T-helper 2 cell treated with Interferon-gamma antibody and Interleukin-4, amounts not matched to agents 5 μg/mL and 100 μg/mL, for 36 hours (primary cell): ENCODE data around the gene HLCS.
"Not testable (repeated sequence)": the region's sequence is repeated elsewhere in the genome, so short reads cannot be mapped to it uniquely, and the experiment has no call there.

Experiments used
- DNase-seq: peaks from one replicate; pipeline ENCODE4 v3.0.0; 2021; ENCODE audit warnings: low spot score
- H3K27ac Mint-ChIP-seq: one replicate; pipeline ENCODE4 v1.8.0; 2021; ENCODE audit warnings: mild to moderate bottlenecking, mixed read lengths
- H3K27me3 Mint-ChIP-seq: one replicate; pipeline ENCODE4 v1.8.0; 2021; ENCODE audit warnings: low read depth, mixed read lengths
- H3K36me3 Mint-ChIP-seq: one replicate; pipeline ENCODE4 v1.8.0; 2021; ENCODE audit warnings: low read depth, mixed read lengths
- H3K4me1 Mint-ChIP-seq: one replicate; pipeline ENCODE4 v1.8.0; 2021; ENCODE audit warnings: low read depth, mixed read lengths
- H3K4me3 Mint-ChIP-seq: one replicate; pipeline ENCODE4 v1.8.0; 2022; ENCODE audit warnings: mild to moderate bottlenecking, moderate library complexity, mixed read lengths
- H3K9me3 Mint-ChIP-seq: one replicate; pipeline ENCODE4 v1.8.0; 2021; ENCODE audit warnings: mixed read lengths

Gene HLCS

DNA sequence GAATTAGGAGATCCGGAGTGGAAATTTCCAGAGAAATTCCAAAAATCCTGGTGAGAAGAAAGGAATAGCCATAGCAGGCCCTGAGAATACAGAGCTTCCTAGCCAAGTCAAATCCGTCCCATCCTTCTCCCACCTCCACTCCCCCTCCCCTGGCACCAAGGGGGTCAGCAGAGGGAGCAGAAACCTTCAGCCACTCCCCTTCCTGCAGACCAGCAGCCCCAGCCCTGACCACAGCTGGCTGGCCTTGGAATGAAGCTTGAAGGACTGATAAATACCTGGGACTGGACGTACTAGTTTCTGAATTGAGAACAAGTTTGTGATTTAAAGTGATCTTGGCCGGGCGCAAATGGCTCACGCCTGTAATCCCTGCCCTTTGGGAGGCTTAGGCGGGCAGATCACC lies 26.2 kb upstream of the HLCS start:
- Mint-ChIP-seq H3K4me1 (peaks cover 14% of the 10 kb centered on the region), H3K9me3 (no peaks in the 10 kb centered on the region), H3K4me3 (no peak overlapping the region), H3K27ac (no peak overlapping the region), H3K27me3 (no peaks in the 10 kb centered on the region), H3K36me3 (no peaks in the 10 kb centered on the region)
- DNase-seq = no peak

- Mint-ChIP-seq H3K9me3 (no peaks in the 10 kb centered on the region), H3K27me3 (no peaks in the 10 kb centered on the region), H3K4me1 (peaks cover 27% of the 10 kb centered on the region), H3K4me3 (peak overlapping the region; percentile 87), H3K36me3 (no peaks in the 10 kb centered on the region), H3K27ac (peak overlapping the region; percentile 82)
- DNase-seq = no peak
Measured at GRCh38 chr21:36990508-36991205, 24.2 kb upstream of the HLCS start.

- Mint-ChIP-seq H3K27ac (peak overlapping the region; percentile 90), H3K4me3 (peak overlapping the region; percentile 87)
Measured at GRCh38 chr21:36989699-36990507, 23.4 kb upstream of the HLCS start.

DNA sequence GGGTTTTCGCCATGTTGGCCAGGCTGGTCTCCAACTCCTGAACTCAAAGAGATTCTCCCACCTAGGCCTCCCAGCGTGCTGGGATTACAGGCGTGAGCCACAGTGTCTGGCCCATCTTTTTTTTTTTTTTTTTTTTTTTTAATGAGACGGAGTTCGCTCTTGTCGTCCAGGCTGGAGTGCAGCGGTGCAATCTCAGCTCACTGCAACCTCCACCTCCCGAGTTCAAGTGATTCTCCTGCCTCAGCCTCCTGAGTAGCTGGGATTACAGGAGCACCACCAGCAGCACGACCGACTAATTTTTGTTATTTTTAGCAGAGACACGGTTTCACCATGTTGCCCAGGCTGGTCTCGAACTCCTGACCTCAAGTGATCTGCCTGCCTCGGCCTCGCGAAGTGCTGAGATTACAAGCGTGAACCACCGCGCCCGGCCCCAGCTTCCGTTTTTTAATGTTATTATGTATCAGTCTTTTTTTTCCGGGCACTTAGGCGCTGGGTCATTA lies 22.8 kb upstream of the HLCS start:
- H3K9me3 Mint-ChIP-seq, H3K36me3 Mint-ChIP-seq, DNase-seq, H3K27me3 Mint-ChIP-seq: not testable (repeated sequence)
- Mint-ChIP-seq H3K4me1 (peaks cover 27% of the 10 kb centered on the region), H3K4me3 (peak overlapping the region; percentile 86), H3K27ac (peak overlapping the region; percentile 90)

More at GRCh38 chr21:36989699-36990507, 23.4 kb upstream of the HLCS start:
- H3K36me3 Mint-ChIP-seq = no peaks in the 10 kb centered on the region
- peaks cover 27% of the 10 kb centered on the region for H3K4me1 Mint-ChIP-seq
- no peaks in the 10 kb centered on the region for H3K27me3 Mint-ChIP-seq
- peak; percentile 93 for DNase-seq
- H3K9me3 Mint-ChIP-seq = no peaks in the 10 kb centered on the region

- H3K27ac Mint-ChIP-seq = peak overlapping the region; percentile 76
- H3K9me3 Mint-ChIP-seq = no peaks in the 10 kb centered on the region
- peaks cover 27% of the 10 kb centered on the region for H3K4me1 Mint-ChIP-seq
- no peak for DNase-seq
- no peaks in the 10 kb centered on the region for H3K36me3 Mint-ChIP-seq
- H3K27me3 Mint-ChIP-seq = no peaks in the 10 kb centered on the region
- H3K4me3 Mint-ChIP-seq = peak overlapping the region; percentile 72
Measured at GRCh38 chr21:36988536-36988935, 22.1 kb upstream of the HLCS start.

- DNase-seq = no peak
- Mint-ChIP-seq H3K9me3 (no peaks in the 10 kb centered on the region), H3K4me3 (no peak overlapping the region), H3K27me3 (no peaks in the 10 kb centered on the region), H3K36me3 (no peaks in the 10 kb centered on the region), H3K27ac (peak overlapping the region; percentile 49), H3K4me1 (peaks cover 27% of the 10 kb centered on the region)
Measured at GRCh38 chr21:36987845-36988244, 21.4 kb upstream of the HLCS start.

GRCh38 chr21:36985751-36986594 lies 19.5 kb upstream of the HLCS start:
- H3K4me3 Mint-ChIP-seq = peak overlapping the region; percentile 19
- peaks cover 31% of the 10 kb centered on the region for H3K4me1 Mint-ChIP-seq
- H3K9me3 Mint-ChIP-seq = no peaks in the 10 kb centered on the region
- no peaks in the 10 kb centered on the region for H3K36me3 Mint-ChIP-seq
- DNase-seq = no peak
- no peaks in the 10 kb centered on the region for H3K27me3 Mint-ChIP-seq
- H3K27ac Mint-ChIP-seq = peak overlapping the region; percentile 62

- Mint-ChIP-seq H3K4me1 (peaks cover 23% of the 10 kb centered on the region), H3K27ac (no peak overlapping the region), H3K27me3 (no peaks in the 10 kb centered on the region), H3K4me3 (no peak overlapping the region), H3K36me3 (no peaks in the 10 kb centered on the region), H3K9me3 (no peaks in the 10 kb centered on the region)
- no peak for DNase-seq
Measured at GRCh38 chr21:36981977-36982700, 15.7 kb upstream of the HLCS start.

DNA sequence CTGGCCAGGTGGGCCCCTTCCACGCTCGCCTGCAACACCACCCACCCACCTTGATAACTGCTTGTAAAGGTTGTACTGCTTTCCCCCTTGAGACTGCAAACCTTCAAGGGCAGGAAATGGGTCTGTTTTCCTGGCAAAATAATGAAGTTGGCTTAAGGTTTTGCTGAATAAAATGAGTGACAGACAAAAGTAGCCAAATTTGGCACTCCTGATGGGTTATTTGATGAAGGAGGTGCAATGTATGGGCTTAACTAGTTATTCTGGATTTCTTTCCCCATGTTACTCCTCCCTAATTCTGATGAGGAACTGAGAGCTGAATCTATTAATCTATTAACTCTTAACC lies 14.6 kb upstream of the HLCS start:
- H3K4me1 Mint-ChIP-seq = peaks cover 21% of the 10 kb centered on the region
- peak overlapping the region; percentile 7 for H3K27ac Mint-ChIP-seq
- peak overlapping the region; percentile 66 for H3K4me3 Mint-ChIP-seq
- no peak for DNase-seq
- no peaks in the 10 kb centered on the region for H3K36me3 Mint-ChIP-seq
- no peaks in the 10 kb centered on the region for H3K27me3 Mint-ChIP-seq
- H3K9me3 Mint-ChIP-seq = no peaks in the 10 kb centered on the region

GRCh38 chr21:36980280-36981048 lies 14.0 kb upstream of the HLCS start:
- DNase-seq = no peak
- peak overlapping the region; percentile 66 for H3K4me3 Mint-ChIP-seq
- H3K4me1 Mint-ChIP-seq = peaks cover 17% of the 10 kb centered on the region
- H3K27me3 Mint-ChIP-seq = no peaks in the 10 kb centered on the region
- H3K36me3 Mint-ChIP-seq = no peaks in the 10 kb centered on the region
- no peaks in the 10 kb centered on the region for H3K9me3 Mint-ChIP-seq
- H3K27ac Mint-ChIP-seq = peak overlapping the region; percentile 36

GRCh38 chr21:36976882-36977651 lies 10.6 kb upstream of the HLCS start:
- peak overlapping the region; percentile 31 for H3K27ac Mint-ChIP-seq
- H3K4me3 Mint-ChIP-seq = peak overlapping the region; percentile 11
- peaks cover 17% of the 10 kb centered on the region for H3K4me1 Mint-ChIP-seq
- no peaks in the 10 kb centered on the region for H3K9me3 Mint-ChIP-seq
- peak; percentile 38 for DNase-seq
- no peaks in the 10 kb centered on the region for H3K36me3 Mint-ChIP-seq
- H3K27me3 Mint-ChIP-seq = no peaks in the 10 kb centered on the region

DNA sequence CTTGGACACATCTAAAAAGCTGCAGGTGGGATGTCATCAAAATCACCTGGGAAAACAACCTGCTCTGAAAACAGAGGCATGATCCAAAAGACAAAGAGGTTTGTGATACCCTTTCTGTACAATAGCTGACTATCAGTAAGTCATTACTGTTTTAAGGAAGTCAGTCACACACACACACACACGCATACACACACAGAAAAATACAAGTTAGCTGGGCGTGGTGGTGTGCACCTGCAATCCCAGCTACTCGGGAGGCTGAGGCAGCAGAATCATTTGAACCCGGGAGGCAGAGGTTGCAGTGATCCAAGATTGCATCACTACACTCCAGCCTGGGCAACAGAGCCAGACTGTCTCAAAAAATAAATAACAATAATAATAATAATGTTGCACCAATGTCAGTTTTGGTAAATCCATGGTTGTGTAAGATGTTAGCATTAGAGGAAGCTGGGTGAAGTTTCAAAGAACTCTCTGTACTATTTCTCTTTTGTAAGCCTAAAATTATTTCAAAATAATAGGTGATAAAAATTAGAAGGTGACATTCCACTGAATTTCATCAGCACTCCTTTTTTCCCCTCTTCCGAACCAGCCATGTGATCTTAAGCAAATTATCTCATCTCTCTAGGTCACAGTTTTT lies 9.9 kb upstream of the HLCS start:
- H3K9me3 Mint-ChIP-seq = no peaks in the 10 kb centered on the region
- peaks cover 16% of the 10 kb centered on the region for H3K4me1 Mint-ChIP-seq
- no peaks in the 10 kb centered on the region for H3K27me3 Mint-ChIP-seq
- H3K36me3 Mint-ChIP-seq = no peaks in the 10 kb centered on the region
- no peak overlapping the region for H3K4me3 Mint-ChIP-seq
- H3K27ac Mint-ChIP-seq = no peak overlapping the region
- DNase-seq = no peak
